Activated CD8-positive, alpha-beta T cell treated with anti-CD3 and anti-CD28 coated beads, Interleukin-2, amount 10 ng/mL, durations not matched to agents 7 days and 5 days (primary cell): ENCODE data around the gene KRTAP4-2. TPM values are rescaled to one million over a fixed set of nuclear protein-coding genes. Genes with fewer than 3 reads are reported as not detected.
"Not testable (repeated sequence)": the region's sequence is repeated elsewhere in the genome, so short reads cannot be mapped to it uniquely, and the experiment has no call there.

Source experiments
- ATAC-seq: fragments of 150-1000 bp; cut with Tn5 transposase; one replicate; pipeline ENCODE4 v1.10.0; 2021; ENCODE audit warnings: moderate library complexity
- CTCF ChIA-PET: fragments of 350-600 bp; sonication (Branson Sonifier 250); formaldehyde crosslinking; loops from one replicate; lab custom pipeline; 2021; ENCODE audit warnings: antibody characterized with exemption; lab: Charles Lee
- POLR2A ChIA-PET: fragments of 350-600 bp; sonication (Branson Sonifier 250); formaldehyde crosslinking; loops from one replicate; lab custom pipeline; 2021; ENCODE audit warnings: antibody characterized with exemption; lab: Charles Lee
- DNase-seq: peaks from one replicate; pipeline ENCODE4 v3.0.0-alpha.2; 2020
- H3K27ac Mint-ChIP-seq: one replicate; pipeline ENCODE4 v1.8.0; 2021; ENCODE audit warnings: mild to moderate bottlenecking, mixed read lengths
- H3K27me3 Mint-ChIP-seq: one replicate; pipeline ENCODE4 v1.8.0; 2021; ENCODE audit warnings: low read depth, mixed read lengths
- H3K36me3 Mint-ChIP-seq: one replicate; pipeline ENCODE4 v1.8.0; 2021; ENCODE audit warnings: low read depth, mixed read lengths
- H3K4me1 Mint-ChIP-seq: one replicate; pipeline ENCODE4 v1.8.0; 2021; ENCODE audit warnings: low read depth, mixed read lengths
- H3K4me3 Mint-ChIP-seq: one replicate; pipeline ENCODE4 v1.8.0; 2021; ENCODE audit warnings: mild to moderate bottlenecking, mixed read lengths
- H3K9me3 Mint-ChIP-seq: one replicate; pipeline ENCODE4 v1.8.0; 2022; ENCODE audit warnings: mixed read lengths; ENCODE audit not compliant: insufficient read depth
- total RNA-seq, 2 experiments: library from RNA; stranded (reverse); gene quantifications; one replicate each; pipeline ENCODE4 v1.2.3, GENCODE V29; 2021

KRTAP4-2 gene
- not detected for total RNA-seq

DNA sequence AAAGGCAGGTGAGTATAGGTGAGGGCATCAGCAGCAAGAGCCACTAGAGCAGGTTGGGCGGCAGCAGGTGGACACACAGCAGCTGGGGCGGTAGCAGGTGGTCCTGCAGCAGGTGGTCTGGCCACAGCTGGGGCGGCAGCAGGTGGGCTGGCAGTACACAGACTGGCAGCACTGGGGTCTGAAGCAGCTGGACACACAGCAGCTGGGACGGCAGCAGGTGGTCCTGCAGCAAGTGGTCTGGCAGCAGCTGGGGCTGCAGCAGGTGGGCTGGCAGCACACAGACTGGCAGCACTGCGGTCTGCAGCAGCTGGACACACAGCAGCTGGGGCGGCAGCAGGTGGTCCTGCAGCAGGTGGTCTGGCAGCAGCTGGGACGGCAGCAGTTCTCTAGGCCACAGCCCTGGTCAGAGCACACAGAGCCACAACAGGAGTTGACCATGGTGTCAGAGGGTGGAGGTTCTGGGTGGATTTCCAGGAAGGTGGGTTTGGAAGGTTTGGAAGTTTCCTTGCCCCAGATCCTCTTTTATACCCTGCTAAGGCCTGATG lies at the start of gene KRTAP4-2:
Gene KRTAP4-2 (minus strand): TSS at position 495 of the 545 bp plus-strand sequence. CDS start 57 bp downstream, at position 438.
- CTCF ChIA-PET = interaction anchor here (1.3 kb wide), 1 partner anchor 371 kb away, joined by 4 read pairs; no protein-coding TSS in a partner anchor

DNA sequence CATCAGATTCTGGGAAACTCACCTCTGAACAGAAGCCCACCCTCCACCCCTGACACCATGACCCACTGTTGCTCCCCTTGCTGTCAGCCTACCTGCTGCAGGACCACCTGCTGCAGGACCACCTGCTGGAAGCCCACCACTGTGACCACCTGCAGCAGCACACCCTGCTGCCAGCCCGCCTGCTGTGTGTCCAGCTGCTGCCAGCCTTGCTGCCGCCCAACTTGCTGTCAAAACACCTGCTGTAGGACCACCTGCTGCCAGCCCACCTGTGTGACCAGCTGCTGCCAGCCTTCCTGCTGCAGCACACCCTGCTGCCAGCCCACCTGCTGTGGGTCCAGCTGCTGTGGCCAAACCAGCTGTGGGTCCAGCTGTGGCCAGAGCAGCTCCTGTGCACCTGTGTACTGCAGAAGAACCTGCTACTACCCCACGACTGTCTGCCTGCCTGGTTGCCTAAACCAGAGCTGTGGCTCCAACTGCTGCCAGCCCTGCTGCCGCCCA lies 48.6 kb upstream of the KRTAP4-2 start, which contains the start of gene KRTAP9-2:
Gene KRTAP9-2 (plus strand): TSS at position 51 of the 498 bp plus-strand sequence. CDS start 7 bp downstream, at position 58.
- CTCF ChIA-PET = not testable (repeated sequence)

More for the DNA sequence above, at the start of gene KRTAP4-2:
- Mint-ChIP-seq H3K4me3 (no peak within 1 kb of the TSS), H3K27me3 (peaks cover 3% of the 10 kb centered on the region), H3K9me3 (no peaks in the 10 kb centered on the region), H3K27ac (no peak within 1 kb of the TSS), H3K4me1 (no peaks in the 10 kb centered on the region), H3K36me3 (no peaks in the 10 kb centered on the region)
- DNase-seq (no peak), ATAC-seq (no peak)
- POLR2A ChIA-PET = no interaction called here

DNA sequence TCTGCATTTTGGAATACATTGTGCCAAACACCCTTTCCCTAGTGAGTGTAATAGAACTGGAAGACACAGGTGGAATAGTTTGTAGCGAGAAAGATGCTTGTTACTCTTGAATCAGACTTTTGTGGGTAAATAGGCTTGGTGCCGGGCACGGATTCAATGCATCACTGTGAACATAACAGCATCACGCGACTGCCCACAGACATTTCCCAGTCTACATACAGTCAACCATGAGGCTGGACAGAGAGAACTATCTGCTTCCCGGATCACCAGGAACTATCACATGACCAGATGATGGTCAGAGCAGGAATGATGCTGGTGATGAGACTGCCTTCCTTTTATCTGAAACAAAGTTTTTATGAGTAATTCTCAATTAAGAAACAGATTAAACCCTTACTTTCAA lies 48.0 kb upstream of the KRTAP4-2 start:
- Mint-ChIP-seq H3K36me3 (no peaks in the 10 kb centered on the region), H3K4me1 (no peaks in the 10 kb centered on the region), H3K27ac (no peak overlapping the region), H3K9me3 (no peaks in the 10 kb centered on the region), H3K4me3 (no peak overlapping the region), H3K27me3 (peaks cover 2% of the 10 kb centered on the region)
- CTCF ChIA-PET = no interaction called here
- no peak for ATAC-seq
- no peak for DNase-seq
- POLR2A ChIA-PET = no interaction called here

More for the DNA sequence above, 48.6 kb upstream of the KRTAP4-2 start, which contains the start of gene KRTAP9-2:
- H3K27me3 Mint-ChIP-seq, H3K4me3 Mint-ChIP-seq, DNase-seq, H3K4me1 Mint-ChIP-seq, H3K36me3 Mint-ChIP-seq, H3K9me3 Mint-ChIP-seq, POLR2A ChIA-PET, ATAC-seq, H3K27ac Mint-ChIP-seq: not testable (repeated sequence)

DNA sequence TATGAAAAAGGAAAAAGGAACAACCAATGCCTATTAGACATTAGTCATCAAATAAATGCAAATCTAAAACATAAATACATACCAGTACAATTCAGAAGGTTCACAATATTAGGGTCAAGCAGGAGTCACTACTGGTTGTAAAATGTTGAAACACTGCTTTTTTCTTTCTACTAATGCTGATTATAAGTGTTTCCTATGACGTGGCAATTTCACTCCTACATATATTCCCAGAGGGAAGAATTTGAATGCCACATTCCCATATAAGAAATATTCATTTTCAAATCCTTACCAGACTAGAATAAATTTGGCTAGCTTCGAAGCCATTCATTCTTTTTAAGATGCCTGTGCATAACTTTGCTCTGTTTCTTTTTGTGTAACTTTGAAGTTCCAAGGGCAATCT lies 45.8 kb upstream of the KRTAP4-2 start:
- no peaks in the 10 kb centered on the region for H3K36me3 Mint-ChIP-seq

DNA sequence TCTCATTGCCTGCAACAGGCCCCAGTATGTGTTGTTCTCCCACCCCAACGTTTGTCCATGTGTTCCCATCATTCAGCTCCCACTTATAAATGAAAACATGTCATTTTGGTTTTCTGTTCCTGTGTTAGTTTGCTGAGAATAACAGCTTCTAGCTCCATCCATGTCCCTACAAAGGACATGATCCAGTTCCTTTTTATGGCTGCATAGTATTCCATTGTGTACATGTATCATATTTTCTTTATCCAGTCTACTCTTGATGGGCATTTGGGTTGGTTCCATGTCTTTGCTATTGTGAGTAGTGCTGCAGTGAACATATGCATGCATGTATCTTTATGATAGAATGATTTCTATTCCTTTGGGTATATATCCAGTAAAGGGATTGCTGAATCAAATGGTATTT lies 37.7 kb upstream of the KRTAP4-2 start:
- Mint-ChIP-seq H3K4me1 (no peaks in the 10 kb centered on the region), H3K27ac (no peak overlapping the region), H3K36me3 (no peaks in the 10 kb centered on the region), H3K27me3 (no peaks in the 10 kb centered on the region), H3K9me3 (no peaks in the 10 kb centered on the region), H3K4me3 (no peak overlapping the region)
- ChIA-PET CTCF (no interaction called here), POLR2A (no interaction called here)
- ATAC-seq (no peak), DNase-seq (no peak)

More for the DNA sequence above, 45.8 kb upstream of the KRTAP4-2 start:
- CTCF ChIA-PET = no interaction called here
- Mint-ChIP-seq H3K4me3 (no peak overlapping the region), H3K4me1 (no peaks in the 10 kb centered on the region), H3K27ac (no peak overlapping the region), H3K27me3 (peaks cover 2% of the 10 kb centered on the region), H3K9me3 (no peaks in the 10 kb centered on the region)
- POLR2A ChIA-PET = no interaction called here
- DNase-seq (no peak), ATAC-seq (no peak)

DNA sequence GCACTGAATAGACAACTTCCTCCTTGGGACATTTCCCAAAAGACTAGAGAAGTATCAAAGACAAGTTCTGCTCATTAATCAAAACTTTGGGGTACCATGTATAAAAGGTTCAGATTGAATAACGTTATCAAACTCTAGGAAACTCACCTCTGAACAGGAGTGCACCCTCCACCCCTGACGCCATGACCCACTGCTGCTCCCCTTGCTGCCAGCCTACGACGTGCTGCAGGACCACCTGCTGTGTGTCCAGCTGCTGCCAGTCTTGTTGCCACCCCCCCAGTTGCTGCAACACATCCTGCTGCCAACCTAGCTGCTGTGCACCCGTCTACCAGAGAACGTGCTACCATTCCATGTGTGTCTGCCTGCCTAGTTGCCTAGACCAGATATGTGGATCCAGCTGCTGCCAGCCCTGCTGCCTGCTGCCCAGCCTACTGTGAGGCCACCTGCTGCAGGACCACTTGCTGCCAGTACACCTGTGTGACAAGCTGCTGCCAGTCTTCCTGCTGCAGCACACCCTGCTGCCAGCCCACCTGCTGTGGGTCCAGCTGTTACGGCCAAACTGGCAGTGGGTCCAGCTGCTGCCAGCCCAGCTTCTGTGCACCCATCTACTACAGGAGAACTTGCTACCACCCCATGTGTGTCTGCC lies 34.6 kb upstream of the KRTAP4-2 start:
- no peak for ATAC-seq
- POLR2A ChIA-PET = no interaction called here
- H3K9me3 Mint-ChIP-seq = no peaks in the 10 kb centered on the region

DNA sequence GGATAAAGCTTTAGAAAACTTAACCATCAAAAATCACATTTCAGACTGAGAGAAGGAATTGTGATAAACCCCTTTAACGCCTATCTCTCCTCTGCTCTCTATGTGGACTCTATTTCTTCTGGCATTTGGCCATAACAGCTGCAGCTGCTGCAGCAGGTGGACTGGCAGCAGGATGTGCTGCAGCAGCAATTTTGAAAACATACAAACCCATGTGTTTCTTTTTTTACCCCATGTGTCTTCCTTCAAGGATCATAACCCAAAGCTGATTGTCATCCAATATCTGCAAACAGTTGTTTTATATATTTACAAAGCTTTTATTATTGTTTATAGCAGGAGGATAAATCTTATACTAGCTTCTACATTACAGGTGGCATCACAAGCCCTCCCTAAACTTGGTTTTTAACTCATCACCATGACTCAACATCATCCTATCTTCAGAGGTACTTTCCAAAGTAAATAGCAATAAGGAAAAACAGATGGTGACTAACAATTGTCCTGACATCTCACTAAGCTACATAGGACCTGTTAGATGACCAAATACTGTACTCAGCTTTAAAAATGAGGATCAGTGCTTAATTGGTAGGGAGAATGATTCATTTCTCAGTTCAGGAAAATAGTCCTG lies 33.9 kb upstream of the KRTAP4-2 start:
- no peaks in the 10 kb centered on the region for H3K36me3 Mint-ChIP-seq
- DNase-seq (no peak), ATAC-seq (no peak)
- ChIA-PET POLR2A (no interaction called here), CTCF (no interaction called here)
- no peak overlapping the region for H3K27ac Mint-ChIP-seq
- H3K9me3 Mint-ChIP-seq = no peaks in the 10 kb centered on the region
- peaks cover 10% of the 10 kb centered on the region for H3K27me3 Mint-ChIP-seq
- no peak overlapping the region for H3K4me3 Mint-ChIP-seq
- H3K4me1 Mint-ChIP-seq = no peaks in the 10 kb centered on the region

More for the DNA sequence above, 34.6 kb upstream of the KRTAP4-2 start:
- no peaks in the 10 kb centered on the region for H3K4me1 Mint-ChIP-seq
- H3K27me3 Mint-ChIP-seq = peaks cover 10% of the 10 kb centered on the region
- CTCF ChIA-PET = no interaction called here
- H3K27ac Mint-ChIP-seq = no peak overlapping the region
- no peak overlapping the region for H3K4me3 Mint-ChIP-seq
- no peak for DNase-seq
- no peaks in the 10 kb centered on the region for H3K36me3 Mint-ChIP-seq

DNA sequence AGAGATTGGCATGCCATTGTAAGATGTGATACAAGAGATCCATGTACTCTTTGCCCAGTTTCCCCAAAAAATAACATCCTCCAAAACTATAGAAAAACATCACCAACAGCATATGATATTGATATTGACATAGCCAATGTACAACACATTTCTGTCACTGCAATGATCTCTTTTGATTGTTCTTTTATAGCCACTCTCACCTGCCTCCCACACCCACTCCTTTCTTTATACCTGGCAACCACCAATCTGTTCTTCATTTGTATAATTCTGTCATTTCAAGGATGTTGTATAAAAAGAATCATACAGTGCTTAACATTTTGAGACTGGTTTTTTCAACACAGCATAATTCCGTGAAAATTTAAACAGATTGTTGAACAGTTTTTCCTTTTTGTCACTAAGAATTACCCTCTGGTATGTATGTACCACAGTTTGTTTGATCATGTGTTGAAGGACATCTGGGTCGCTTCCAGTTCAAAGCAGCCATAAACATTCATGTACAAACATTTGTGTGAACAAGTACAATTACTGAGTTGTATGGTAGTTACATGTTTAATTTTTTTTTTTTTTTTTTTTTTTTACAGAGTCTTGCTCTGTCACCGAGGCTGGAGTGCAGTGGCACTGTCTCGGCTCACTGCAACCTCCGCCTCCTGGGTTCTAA lies 21.5 kb upstream of the KRTAP4-2 start:
- H3K9me3 Mint-ChIP-seq = no peaks in the 10 kb centered on the region
- peaks cover 12% of the 10 kb centered on the region for H3K27me3 Mint-ChIP-seq
- H3K27ac Mint-ChIP-seq = no peak overlapping the region
- H3K4me3 Mint-ChIP-seq = no peak overlapping the region
- ChIA-PET POLR2A (no interaction called here), CTCF (no interaction called here)
- H3K36me3 Mint-ChIP-seq = no peaks in the 10 kb centered on the region
- H3K4me1 Mint-ChIP-seq = no peaks in the 10 kb centered on the region
- DNase-seq = no peak
- ATAC-seq = no peak

DNA sequence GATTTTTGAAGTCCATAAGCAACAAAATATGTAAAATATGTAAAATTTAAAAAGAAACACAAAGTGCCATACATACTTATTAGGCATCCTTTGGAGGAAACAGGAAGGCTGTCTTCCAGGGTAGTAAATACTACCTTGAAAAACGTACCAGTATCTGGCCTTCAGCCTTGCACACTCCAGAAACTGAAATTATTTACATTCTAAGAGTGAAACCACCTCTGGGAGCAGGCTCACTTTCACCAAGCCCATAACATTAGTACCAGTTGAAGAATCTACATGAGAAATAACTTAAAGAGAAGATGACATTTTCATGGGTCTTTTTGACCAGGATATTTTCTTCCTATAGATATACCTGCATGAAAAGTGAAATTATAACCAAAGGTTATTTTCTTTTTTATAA lies 18.0 kb upstream of the KRTAP4-2 start:
- POLR2A ChIA-PET = no interaction called here
- H3K27me3 Mint-ChIP-seq = peaks cover 13% of the 10 kb centered on the region
- CTCF ChIA-PET = no interaction called here
- ATAC-seq (no peak), DNase-seq (no peak)
- H3K9me3 Mint-ChIP-seq = no peaks in the 10 kb centered on the region
- H3K36me3 Mint-ChIP-seq = no peaks in the 10 kb centered on the region
- no peak overlapping the region for H3K4me3 Mint-ChIP-seq
- H3K4me1 Mint-ChIP-seq = no peaks in the 10 kb centered on the region
- no peak overlapping the region for H3K27ac Mint-ChIP-seq

DNA sequence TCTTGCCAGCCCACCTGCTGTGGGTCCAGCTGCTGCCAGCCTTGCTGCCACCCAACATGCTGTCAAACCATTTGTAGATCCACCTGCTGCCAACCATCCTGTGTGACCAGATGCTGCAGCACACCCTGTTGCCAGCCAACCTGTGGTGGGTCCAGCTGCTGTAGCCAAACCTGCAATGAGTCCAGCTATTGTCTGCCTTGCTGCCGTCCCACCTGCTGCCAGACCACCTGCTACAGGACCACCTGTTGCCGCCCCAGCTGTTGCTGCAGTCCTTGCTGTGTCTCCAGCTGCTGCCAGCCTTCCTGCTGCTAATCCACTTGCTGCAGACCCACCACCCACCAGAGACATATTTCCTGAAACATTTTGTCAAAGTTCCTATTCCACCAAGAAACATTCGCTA lies 12.3 kb upstream of the KRTAP4-2 start:
- no peak for DNase-seq
- H3K4me3 Mint-ChIP-seq = no peak overlapping the region
- POLR2A ChIA-PET = no interaction called here
- H3K4me1 Mint-ChIP-seq = no peaks in the 10 kb centered on the region
- H3K9me3 Mint-ChIP-seq = no peaks in the 10 kb centered on the region
- no peak for ATAC-seq
- H3K27ac Mint-ChIP-seq = no peak overlapping the region
- CTCF ChIA-PET = no interaction called here
- peaks cover 7% of the 10 kb centered on the region for H3K27me3 Mint-ChIP-seq
- H3K36me3 Mint-ChIP-seq = no peaks in the 10 kb centered on the region

DNA sequence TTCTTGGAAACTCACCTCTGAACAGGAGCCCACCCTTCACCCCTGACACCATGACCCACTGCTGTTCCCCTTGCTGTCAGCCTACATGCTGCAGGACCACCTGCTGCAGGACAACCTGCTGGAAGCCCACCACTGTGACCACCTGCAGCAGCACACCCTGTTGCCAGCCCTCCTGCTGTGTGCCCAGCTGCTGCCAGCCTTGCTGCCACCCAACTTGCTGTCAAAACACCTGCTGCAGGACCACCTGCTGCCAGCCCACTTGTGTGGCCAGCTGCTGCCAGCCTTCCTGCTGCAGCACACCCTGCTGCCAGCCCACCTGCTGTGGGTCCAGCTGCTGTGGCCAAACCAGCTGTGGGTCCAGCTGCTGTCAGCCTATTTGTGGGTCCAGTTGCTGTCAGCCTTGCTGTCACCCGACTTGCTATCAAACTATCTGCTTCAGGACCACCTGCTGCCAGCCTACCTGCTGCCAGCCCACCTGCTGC lies 11.9 kb upstream of the KRTAP4-2 start, which contains the start of gene KRTAP9-1:
Gene KRTAP9-1 (plus strand): TSS at position 51 of the 482 bp plus-strand sequence. CDS start 0 bp downstream, at position 51.
- H3K36me3 Mint-ChIP-seq, CTCF ChIA-PET, H3K27ac Mint-ChIP-seq, H3K27me3 Mint-ChIP-seq, H3K4me1 Mint-ChIP-seq, H3K4me3 Mint-ChIP-seq, POLR2A ChIA-PET, H3K9me3 Mint-ChIP-seq, ATAC-seq, DNase-seq: not testable (repeated sequence)
